Left forelimb (tissue), 1 donor: ENCODE results near the gene LCMT1.
A peak's percentile ranks its signal among the peaks of the same experiment; 100 is the strongest.
"Not testable (repeated sequence)": the region's sequence is repeated elsewhere in the genome, so short reads cannot be mapped to it uniquely, and the experiment has no call there.

ENCODE experiments used
- DNase-seq: peaks from one replicate; pipeline ENCODE4 v3.0.0-alpha.2; 2018; ENCODE audit warnings: low spot score

Gene LCMT1

DNA sequence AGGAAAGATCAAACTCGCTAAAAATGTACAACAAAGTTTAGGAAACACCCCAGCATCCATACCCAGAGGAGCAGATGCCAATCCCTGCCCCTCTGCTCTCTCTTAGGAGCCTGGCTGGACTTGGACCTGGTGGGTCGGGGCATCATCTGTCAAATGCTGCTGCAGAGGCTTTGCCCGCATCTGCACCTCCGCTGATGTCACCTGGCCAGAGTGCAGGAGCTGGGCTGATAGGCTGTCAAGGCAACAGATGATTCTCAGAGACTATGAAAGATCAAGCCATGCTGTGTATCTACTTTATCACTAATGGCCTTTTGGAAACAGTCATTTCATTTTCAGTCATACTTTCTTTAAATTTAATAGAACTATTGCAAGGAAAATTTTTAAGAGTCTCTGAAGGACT is 15.9 kb upstream of the LCMT1 start:
- DNase-seq, result no peak

DNA sequence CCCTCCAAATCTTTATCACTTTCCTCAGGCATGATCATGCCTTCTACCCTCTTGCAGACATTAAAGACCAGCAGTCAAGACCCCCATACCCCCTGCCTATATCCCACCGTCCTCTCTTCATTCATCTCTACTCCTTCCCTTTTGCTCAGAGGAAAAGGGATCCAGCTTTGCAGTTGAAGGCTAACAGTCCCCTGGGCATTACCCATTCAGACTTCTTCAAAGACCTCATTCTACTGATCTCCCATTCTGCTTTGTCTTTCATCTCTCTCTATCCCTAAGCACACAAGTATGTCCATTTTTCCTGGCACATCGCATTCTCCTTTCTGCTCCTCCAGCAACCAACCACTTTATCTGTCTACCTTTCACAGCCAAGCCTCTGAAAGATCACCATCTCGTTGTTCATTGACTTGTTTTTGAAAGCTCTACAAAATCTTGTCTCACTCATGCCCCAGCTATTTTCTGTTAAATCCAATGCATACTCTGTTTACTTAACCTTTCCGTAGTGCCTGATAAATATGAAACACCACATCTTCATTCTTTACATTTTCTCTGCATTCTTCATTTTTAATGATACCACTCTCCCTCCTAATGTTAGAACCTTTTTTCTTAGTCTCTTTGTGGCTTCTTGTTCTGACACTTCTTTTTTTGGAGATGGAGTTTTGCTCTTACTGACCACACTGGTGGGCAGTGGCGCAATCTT is 14.1 kb upstream of the LCMT1 start:
- no peak for DNase-seq

DNA sequence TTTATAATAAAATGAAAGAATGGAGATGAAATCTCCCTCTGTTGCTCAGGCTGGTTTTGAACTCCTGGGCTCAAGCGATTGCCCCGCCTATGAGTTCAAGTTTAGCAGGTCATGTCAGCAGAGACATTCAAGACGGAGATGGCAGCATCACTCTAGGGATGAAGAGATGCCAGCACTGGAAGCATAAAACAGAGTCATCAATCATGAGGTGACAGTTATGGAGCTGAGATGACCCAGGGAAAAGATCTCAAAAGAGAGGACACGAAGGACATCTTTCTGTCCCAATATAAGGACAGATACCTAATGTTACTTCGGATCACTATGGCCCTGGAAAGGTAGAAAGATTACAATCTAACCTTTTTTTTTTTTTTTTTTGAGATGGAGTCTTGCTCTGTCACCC is 11.0 kb upstream of the LCMT1 start:
- DNase-seq, result no peak

DNA sequence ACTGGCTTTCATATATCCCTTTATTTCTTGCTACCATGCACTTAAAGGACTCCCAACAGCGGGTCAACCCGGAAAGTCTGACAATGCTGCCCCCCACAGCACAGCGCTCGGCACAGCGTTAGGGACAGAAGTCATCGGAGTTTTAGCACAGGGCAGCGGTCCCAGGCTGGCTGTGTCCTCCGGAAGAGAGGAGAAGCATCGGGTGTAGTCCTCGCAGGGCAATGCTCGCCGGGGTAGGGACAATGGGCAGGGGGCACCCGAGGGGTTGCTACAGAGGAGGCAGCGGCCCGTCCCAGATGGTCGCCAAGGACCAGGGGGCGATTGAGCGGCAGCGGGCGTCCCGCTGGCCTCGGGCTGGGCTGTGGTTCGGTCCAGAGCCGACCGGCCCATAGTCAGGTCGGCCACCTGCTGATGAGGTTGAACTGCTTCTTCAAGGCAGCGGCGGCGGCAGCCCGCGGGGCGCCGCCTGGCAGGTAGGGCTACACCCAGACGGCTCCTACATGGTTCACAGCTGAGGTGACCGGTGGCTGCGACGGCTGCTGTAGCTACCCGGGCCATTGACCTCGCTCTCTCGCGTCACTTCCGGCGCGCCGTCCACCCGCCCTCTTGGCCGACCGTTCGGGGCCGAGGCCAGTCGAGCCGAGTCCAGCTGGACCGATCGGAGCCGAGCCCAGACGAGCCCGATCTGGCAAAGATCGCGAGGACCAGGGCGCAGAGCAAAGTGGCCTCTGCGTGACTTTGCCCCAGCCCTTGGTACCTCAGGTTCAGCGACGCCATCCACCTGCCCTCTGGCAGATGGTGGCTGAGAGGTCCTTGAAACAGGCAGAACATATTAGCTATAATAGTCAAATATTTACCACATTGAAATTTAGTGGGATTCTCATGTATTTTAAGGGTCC is 4.7 kb upstream of the LCMT1 start:
- DNase-seq, result peak; percentile 97

DNA sequence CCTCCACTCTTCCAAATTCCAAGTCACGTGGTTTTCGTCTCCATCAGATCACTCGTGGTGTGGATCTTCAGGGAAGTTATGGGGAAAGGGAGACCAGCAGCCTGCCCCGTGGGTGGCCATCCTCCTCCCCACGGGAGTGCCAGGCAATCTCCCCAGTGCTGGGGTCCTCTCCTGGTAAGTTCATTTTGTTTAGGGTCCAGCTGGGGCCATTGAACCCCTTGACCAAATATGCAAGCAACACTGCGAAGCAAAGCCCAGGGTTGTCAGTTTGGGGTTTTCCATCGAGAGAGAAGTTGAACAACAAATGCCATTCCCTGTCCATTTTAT is 4.1 kb upstream of the LCMT1 start:
- no peak for DNase-seq

DNA sequence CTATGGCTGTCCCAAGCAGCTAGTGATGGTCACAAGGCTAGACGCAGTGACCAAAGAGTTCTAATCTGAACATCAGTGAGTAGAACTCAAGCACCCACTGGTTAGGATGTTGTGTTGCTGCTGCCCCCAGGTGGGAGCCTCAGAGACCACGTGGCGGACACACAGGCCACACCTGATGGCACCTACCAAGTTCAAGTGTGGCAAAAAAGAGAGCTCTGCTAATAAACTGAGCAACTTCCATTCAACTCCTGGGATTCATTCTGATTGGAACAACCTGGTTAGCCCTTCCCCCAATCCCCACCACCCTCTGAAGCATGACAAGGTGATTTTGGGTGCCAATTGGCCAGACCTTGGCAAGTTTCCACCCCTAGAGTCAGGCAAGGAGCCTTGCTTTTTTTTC is 3.5 kb upstream of the LCMT1 start:
- DNase-seq, result no peak

DNA sequence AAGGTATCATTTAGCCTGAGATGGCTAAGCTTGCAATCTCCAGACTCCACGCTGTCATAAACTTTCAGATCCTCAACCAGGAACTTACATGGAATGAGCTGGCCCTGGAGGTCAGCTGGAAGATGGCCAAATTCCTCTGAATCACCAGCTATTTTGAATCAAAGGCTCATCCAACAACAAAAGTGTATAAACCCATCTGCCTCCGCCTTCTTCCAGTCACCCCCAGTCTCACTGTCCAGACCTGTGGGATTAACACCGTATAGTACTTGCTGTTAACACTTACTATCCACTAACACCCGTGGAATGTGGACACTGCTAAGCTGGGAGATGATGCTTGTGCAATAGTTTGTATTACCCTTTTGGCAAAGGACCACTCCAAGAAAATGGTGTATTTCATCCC is 1.9 kb upstream of the LCMT1 start:
- no peak for DNase-seq

DNA sequence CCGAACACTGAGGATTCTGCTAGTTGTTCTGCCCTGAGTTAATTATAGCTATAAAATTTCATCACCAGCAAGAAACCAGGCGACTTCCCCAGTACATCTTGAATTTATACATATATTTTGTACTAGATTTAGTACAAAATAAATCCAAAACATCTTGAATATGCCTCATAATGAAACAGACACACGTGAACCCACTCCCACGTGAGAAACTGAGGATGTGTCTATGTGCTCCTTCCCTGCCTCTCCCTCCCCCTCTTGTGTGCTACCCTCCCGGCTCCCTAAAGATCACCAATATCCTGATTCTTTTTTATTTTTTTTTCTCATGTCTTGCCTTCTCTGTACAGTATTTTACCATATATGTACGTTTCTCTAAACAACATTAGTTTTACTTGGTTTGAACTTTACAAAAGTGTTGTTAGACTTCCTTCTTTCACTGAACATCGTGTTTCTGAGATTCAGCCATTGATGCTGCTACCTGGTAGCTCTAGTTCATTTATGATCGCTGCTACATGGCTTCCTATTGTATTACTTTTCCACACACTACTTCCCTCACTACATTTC is 1.1 kb upstream of the LCMT1 start:
- no peak for DNase-seq

DNA sequence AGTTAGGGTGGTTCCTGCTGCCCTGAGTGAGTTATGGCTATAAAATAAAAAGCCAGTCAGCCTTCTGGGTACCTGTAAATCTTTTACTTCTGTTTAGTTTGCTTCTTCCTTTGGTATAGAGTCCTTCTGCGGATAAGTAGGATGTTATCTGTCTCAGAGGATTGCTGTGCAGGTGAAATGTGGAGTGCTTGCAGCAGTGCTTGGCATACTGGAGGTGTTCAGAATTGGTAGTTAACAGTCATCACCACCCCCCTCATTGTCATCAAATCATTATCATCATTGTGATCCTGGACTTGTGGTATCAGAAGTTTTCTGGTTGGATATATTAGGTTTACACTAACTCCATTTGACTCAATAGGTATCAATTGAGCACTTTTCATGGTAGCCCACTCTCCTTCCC is 2.6 kb downstream of the LCMT1 start:
- DNase-seq, result no peak

DNA sequence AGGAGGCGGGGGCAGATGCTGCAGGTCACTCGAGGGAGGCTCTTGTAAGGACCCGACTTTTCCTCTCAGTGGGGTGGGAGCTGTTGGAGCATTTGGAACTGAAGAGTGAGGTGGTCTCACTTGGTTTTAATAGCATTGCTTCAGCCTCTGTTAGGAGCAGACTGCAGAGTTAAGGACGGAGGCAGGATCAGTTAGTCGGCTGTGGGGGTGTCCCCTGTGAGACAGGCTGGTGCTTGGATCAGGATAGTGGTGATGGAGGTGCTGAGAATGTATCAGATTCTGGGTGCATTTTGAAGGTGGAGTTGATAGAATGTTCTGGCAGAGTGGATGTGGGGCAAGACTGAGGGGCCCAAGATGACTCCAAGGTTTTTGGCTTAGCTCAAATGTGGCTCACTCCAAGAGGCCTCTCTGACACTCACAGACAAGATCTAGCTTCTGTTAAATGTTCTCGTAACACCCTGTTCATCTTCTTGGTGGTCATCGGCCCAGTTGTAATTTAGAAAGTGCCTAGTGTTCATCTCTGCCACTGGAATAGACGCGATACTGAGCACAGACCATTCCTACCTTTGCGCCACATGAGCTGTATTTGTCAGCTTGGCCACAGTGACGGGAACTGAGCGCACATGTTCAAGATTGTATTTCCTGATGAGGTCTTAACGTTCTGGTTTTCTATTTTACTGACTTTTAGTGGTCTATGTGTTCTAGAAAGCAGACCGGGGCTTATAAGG is 7.5 kb downstream of the LCMT1 start:
- DNase-seq, result no peak

DNA sequence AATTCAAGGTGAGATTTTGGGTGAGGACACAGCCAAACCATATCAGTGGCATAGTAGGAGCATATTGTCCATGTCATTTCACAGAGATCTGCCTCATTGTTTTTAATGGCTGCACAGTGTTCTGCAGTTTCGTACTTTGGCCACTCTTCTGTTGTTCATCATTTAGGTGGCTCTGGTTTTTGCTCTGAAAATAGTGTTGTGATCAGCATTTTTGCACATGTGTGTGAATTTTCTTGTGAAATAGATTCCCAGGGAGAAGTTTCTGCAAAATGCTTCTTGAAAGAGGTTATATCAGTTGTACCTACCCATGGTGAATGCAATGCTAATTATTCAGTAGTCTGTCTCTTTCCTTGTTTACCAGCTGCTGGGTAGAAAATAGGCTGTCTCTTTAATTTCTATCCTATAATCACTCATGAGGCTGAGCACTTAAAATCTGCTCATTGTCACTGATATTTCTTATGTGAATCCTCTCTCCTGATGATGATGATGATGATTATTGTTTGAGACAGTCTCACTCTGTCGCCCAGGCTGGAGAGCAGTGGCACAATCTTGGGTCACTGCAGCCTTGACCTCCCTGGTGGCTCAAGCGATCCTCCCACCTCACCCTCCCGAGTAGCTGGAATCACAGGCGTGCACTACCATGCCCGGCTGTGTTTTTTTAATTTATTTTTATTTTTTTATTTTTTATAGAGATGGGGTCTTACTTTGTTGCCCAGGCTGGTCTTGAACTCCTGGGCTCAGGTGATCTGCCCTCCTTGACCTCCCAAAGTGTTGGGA is 10.5 kb downstream of the LCMT1 start:
- no peak for DNase-seq

DNA sequence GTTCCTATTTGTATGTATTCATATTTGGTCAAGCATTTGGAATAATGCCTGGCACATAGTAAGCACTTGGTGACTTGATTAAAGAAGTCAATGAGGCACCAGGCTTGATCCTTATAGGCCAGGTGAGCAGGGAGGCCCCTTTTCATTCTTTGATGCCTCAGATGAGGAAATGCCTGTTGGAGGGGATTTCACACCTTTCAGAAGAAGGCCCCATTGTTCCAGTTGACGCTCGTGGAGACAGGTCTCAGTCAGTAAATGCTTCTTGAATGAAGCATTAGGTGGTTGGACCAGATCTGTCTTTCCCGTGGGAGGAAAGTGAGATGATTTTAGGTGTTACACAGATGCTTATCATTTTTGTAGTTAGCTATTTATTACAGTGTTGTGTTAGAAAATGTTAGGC is 13.0 kb downstream of the LCMT1 start:
- DNase-seq, result no peak

DNA sequence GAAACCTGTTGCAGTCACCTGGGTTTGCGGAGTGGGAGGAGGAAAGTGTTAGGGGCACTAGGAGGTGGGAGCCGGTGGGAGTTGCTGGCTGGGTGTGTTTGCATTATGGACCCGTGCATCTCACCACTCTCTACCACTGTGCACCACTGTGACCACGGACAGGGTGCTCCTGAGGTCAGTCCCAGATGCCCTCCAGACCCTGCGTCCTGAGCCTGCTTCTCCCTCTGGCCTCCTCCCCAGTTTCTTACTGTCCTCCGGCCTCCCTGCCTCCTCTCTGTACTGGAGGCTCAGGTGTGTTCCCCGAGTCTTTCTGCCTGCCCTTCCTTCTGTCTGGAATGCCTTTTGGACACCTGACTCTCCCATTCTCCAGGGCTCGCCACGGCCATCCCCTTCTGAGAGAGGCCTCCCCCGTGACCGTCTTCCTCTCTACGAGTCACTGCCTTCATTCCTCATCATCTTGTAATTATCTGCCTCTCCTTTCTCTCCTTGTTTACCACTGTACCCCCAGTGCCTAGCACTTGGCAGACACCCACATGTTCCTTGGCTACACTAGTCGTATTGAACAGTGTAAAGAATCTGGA is 14.6 kb downstream of the LCMT1 start:
- not testable (repeated sequence) for DNase-seq

DNA sequence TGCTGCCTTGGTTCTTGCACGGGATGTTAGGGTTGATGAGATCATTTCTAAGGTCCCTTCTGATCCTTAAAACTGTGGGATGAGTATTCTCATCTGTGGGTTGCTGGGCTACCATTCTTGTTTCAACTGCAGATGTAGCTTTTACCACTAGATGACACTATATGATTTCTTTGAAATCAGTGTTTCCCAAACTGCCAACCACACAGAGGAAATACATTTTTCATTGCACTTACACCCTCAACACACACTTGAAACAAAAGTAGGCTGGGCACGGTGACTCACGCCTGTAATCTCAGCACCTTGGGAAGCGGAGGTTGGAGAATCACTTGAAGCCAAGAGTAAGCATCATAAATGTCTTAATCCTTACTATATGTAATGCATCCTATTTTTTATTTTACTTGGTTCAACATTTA is 15.3 kb downstream of the LCMT1 start:
- no peak for DNase-seq

DNA sequence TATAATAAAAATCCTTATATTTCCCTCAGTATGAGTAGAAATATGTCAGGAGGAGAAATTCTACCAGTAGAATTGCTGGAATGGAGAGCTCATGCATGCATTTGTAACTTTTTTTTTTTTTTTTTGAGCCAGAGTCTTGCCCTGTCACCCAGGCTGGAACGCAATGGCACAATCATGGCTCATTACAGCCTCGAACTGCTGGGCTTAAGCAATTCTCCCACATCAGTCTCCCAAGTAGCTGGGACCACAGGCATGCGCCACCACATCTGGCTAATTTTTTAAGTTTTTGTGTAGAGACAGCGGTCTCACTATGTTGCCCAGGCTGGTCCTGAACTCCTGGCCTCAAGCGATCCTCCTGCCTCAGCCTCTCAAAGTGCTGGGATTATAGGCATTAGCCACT is 21.2 kb downstream of the LCMT1 start:
- not testable (repeated sequence) for DNase-seq

DNA sequence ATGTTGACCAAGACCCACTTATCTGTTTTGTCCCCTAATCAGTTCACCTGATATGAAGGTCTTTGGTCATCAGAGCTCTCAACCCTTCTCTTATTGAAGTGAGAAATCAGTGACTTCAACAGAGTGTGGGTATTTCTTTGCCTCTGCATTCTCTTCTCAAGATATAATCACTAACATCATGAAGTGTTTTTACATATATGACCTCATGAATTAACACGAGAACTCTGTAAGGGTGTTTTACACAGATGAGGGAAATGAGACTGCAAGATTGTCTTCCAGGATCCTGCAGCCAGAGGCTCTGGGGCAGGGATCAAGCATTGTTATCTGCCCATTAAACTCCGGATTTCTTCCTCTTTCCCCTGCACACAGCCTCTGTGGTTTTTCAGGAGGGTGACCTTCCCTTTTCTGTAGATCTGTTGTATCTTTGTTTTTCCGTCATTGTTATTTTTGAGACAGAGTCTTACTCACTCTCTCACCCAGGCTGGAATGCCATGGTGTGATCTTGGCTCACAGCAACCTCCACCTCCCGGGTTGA is 22.7 kb downstream of the LCMT1 start:
- DNase-seq, result no peak

DNA sequence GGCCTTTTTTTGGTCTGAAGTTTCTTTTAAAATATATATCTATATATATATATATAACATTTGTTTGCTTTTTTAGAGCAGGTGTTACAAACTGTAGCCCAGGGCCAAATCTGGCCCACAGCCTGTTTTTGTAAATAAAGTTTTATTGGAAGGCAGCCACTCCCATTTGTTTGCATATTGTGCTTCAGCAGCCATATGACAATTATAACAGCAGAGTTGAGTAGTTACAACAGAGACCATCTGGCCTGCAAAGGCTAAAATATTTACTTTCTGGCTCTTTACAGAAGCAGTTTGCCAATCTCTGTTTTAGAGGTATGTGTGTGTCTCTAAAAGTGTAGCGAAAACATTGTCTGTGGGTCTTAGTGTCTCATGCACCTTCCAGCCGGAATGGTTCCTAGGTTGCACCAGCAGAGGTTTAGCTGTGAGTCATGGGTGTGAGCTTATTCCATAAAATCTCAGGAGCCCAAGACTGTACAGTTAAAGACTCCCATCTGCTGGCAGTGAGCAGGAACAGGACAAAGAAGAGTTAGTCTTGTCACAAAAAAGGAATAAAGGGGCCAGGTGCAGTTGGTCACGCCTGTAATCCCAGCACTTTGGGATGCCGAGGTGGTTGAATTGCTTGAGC is 23.8 kb downstream of the LCMT1 start:
- DNase-seq, result no peak

DNA sequence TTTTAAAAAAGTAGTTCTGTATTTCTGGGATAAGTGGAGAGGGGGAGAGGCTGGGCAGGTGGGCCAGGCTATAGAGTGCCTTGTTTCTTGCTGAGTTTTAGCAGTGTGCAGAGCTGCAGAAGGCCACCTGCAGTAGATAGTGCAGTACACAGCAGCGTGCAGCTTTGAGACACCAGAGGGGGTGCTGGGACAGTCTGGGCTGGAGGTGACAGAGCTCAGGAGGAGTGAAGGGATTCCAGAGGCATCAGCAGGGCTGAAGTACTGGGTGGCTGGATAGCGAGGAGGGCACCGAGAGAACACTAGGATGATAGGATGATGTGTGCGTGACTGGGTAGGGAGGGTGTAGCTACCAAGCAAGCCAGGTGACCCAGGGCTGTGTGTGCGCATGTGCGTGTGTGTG is 26.6 kb downstream of the LCMT1 start:
- no peak for DNase-seq

DNA sequence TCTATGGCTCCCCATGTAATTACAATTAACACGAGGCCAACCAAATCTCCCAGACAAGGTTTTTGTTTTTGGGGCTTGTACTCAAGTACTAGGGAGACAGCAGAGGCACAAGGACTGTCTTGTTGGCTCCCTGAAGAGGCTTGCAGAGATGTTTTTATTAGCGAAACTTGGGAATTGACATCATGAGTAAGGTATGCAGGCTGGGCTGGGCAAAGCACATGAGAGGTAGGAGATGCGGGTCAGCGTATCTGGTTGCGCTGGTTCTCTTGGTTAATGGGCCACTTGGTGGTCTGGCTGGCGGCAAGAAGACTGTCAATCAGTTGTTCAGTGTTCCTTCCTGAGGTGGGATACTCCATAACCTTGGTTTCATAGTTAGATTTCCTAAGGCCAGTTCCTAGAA is 28.9 kb downstream of the LCMT1 start:
- no peak for DNase-seq

DNA sequence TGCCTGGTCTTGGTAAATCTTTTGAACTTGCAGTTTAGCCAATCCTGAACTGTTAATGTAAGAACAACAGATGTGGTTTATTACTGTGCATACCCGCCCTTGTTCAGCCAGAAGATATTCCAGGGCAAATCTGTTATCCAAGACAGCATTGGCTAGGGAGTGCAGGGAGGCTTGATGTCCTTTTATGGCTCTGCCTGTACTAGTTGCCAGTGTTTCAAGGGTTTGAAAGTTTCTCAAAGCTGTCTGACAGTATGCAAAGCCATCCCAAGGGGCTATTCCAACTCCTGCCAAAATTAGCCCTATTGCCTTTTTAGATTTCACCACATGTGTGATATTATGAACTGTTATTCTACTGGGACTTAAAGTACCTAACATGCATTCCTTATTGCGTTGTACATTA is 30.1 kb downstream of the LCMT1 start:
- DNase-seq, result no peak

DNA sequence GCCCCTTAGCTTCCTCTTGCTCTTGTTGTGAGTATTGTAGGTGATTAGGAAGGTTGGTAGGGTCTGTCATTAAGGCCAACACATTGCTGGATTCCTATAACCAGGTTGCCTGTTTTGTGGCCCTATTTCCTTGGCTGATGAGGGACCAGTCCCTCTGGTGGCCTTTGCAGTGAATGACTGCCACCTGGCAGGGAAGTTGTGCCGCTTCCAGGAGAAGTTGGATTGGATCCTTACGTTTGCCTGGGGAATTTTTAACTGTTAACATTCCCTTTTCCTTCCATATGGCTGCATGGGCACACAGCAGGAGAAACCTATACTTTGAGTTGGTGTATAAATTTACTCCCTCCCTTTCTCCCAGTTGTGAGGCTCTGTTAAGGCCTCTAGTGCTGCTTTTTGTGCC is 32.4 kb downstream of the LCMT1 start:
- no peak for DNase-seq
